HuH-7.5 (cell line): ENCODE measurements around the gene LRRC7.

Experiments
- DNase-seq: peaks from one replicate; pipeline ENCODE4 v3.0.0; 2011; ENCODE audit warnings: low spot score

LRRC7 gene

DNA sequence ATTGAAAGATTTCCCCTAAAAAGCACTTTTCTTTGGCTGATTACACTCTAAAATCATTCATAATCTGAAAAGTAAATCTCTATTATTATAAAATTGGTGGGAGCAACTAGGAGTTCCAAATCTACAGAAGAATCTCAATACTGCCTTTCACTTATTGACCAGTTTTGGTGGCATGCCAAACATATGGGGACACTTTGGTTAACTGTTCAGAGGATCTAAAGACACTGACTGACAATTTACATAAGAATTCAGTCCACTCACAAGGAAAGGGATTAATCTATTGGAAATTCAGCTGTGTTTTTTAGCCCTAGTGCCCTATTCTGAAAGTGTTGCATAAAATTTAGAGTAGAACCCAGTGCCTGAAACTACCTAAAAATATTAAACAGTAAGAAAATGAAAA lies 524.1 kb downstream of the LRRC7 start:
- DNase-seq, result no peak

DNA sequence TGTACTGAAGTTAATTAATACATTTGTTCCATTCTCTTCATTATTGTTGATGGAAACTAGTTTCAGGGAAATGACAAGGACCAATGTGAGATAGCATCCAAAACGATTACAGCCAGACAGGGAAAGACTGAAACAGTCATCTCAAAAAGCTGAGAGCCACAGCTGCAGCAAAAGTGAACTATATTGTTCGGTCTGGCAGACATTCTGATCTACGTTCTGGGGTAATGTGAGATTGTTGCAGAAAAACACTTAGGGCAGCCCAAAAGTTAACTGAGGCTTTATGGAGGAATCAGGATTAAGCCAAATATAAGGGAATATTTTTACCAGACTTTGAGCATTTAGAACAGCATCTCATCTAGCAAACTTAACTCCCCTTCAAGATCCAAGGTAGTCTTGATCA lies 524.8 kb downstream of the LRRC7 start:
- DNase-seq, result no peak

DNA sequence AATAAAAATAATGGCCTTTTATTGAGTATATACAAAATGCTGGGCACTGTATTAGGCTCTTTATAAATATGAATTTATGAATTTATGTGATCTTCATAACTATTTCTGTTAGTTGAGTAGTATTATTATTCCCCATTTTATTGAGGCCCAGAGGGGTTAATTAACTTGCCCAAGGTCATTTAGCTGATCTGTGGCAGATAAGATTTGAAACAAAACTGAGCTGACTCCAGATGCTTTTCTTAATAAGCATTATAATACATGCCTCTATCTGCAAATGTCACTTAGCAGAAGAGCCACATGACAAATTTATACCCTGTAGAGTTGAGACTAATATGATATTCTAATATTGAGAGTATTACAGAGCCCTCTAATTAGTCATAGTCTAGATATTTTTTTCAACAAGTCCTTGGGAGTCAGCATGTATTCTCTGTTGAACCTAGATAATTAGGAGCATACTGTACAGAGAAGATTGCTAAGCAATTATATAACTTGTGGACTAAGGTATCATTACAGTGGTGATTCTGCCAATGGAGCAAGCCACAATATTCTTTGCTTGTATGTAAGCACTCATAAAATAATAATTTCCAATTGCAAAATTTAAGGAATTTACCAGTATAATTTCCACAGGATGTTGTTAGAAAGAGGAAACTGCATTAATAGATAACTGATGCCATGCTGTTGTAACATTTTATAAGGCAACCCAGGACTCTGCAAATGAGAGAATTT lies 525.7 kb downstream of the LRRC7 start:
- DNase-seq, result no peak

DNA sequence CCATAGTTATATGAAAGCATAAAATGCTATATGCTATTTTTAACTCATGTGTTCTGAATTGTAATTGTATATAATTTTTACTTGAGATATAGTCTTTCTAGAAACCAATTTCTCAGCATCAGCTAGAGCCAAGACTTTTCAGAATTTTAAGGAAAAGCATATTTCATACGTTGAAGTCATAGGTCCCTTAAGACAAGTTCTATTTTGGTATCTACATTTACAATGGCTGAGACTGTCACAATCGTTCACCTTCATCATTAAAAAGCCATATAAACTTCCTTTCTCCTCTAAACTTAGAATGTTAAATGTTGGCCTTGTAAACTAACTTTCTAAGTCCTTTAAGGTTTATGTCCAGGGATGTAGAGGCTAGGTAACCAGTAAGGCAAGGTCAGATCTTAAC lies 533.5 kb downstream of the LRRC7 start:
- no peak for DNase-seq

DNA sequence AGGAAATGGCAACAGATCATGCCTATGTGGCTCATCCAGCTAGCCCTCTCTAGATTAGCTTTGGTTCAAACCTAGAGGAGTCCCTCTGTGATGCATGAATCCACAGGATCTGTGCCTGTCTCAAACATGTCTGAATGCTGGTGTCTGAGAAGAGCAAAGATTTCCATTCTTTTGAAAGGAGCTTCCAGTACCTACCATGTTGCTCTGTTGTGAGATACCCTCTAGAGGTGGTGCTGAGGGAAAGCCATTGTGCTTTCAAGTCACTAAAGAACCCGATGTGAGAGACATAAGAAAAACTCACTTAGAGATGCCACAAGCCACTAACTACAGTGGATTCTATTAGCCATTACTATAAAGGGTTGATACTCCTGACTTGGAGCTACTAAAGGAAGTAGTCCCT lies 534.1 kb downstream of the LRRC7 start:
- no peak for DNase-seq

DNA sequence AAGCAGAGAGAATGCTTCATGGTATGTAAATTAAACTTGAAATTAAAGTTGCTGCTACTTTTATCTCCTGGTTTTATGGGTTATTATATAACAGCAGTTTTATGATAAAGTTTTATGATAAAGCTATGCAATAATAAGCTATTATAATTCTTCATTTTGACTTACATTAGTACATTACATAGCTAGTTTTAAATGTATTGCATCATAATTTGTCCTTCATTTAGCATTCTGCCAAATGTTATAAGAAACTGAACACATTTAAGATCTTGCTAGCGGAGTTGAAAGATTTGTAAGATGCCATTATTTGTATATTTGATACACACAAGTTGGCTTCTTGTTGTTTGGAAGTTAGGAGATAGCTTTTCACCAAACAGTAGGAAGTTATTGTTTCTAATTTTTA lies 536.0 kb downstream of the LRRC7 start:
- DNase-seq, result no peak

DNA sequence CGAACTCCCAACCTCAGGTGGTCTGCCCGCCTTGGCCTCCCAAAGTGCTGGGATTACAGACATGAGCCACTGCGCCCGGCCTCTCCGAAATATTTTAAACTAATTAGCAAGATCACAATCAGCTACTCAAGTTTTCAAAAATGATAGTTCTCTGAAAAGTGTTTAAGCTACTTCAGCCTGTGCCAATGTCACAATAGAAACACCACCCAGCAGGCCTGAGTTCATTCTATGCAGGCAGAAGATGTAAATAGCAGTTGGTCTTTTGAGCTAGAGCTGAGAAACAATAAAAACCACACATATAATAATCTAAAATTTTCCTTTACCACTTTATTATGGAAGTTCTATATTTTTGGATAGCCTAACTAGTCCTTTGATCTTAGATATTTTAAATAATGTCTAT lies 541.5 kb downstream of the LRRC7 start:
- no peak for DNase-seq

DNA sequence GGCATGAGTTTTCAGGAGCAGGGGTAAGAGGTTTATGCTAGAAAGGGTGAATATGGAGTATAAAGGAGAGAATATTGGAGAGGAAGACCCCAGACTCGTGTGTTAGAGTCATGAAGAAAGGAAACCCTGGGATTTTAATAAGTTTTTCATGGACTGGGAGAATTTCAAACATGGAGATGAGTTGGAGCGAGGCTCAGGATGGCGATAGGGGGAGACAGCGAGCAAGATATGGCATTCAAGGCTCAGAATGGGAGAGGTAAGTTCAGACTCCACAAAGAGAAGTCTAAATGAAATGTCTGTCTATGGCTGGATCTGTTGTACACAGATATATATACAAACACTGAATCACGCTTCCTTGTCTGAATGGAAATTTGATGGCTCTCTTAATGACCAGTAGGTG lies 545.1 kb downstream of the LRRC7 start:
- no peak for DNase-seq

DNA sequence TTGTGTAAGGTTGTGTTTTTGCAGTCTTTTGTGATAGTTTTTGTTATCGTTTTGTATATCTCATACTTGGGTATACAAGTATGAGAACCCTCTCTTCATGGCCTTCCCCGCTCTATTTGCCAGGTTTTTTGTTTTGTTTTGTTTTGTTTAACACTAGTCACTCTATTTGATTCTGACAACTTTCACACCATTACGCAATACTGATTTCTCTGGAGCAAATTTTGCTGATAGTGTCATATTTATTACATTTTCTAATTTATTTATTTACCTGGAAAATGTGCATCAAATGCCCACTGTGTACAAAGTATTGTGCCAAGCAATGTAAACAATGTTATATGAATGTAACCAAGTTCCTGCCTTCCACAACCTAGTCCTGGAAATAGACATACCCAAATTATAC lies 547.6 kb downstream of the LRRC7 start:
- no peak for DNase-seq

DNA sequence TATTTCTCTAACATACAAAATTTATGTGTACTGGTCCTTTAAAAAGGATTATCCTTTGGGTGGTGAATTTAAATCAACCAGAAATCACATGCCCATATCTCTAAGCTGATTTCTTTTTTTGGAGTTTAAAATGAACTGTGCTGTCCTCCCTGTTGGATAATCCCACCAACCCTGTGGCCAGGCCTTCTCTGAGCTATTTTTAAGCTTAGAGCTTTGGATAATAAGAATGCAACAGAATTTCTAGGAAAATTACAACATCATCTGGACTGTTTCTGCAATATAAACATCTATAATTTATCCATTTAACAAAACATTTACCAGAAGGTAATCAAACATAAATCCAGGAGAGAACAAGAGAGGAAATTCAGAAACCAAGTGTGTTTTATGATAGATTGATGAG lies 549.3 kb downstream of the LRRC7 start:
- DNase-seq, result no peak

DNA sequence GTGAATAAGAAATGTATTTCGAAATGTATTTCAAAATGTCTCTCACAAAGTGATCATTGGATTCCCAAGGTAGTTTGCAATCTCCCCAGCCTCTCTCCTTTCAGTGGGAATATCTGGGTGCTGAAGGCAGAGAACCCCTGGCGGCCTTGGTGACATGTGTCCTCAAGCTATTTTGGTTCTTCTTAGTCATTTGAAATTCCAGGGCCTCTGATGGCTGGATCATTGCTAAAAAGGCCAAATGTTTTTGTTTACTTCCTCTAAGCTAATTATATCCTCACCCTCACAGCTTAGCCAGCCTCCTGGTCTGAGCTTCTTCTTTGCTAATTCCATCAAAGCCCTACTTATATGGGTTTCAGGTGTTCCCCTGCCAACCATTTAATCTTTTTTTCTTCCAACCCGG lies 566.4 kb downstream of the LRRC7 start:
- no peak for DNase-seq

DNA sequence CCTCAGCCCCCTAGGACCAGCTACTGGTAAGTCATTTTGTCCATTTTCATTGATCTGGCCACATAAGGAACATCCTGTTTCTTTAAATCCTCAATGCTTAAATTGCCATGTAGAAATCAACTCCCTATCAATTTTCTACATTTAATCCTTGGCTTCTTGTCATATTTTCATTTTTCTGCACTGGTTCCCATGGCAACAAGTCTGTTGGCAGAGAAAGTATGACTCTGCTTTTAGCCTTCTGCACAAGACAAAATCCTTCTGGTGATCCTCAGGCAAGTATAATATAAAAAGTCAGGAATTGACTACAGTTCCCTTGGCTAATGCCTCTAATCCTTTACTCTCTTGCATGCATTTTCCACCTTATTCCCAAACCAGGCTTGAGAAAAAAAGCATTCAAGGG lies 572.6 kb downstream of the LRRC7 start:
- no peak for DNase-seq

DNA sequence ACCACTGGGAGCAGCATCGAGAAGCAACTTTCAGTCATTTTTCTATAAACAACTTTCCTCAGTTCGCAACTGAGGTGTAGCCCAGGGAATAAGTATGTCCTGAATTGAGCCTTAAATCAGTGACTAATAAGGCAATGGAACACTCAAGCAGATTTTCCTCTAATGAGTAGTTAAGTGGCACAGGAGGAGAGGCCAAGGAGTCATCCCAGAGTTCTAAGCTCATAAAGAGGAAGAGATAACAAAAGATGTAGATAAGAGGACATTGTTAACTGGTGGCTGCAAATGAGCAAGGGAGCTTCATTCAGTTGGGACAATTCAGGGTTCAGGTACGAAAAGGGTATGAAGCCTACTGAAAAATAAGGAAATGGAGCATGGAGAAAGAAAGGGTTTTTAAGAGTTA lies 573.2 kb downstream of the LRRC7 start:
- no peak for DNase-seq

DNA sequence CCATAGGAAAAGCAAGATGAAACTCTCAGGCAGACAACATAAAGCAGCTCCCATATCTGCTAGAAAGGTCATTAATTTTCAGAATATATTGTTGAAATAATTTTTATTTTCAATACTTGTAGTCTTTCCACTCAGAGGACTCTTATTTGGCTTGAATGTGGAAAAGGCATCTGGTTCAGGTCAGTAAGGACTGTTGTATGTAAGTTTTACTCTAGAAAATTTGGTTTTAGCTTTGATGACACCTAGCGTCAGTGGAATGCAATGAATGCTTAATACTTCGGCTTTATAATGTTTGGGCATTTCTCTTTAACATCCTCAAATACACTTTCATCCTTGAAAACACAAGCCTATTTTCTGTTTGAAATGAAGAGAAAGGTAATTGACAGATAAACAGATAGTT lies 574.4 kb downstream of the LRRC7 start:
- DNase-seq, result no peak

DNA sequence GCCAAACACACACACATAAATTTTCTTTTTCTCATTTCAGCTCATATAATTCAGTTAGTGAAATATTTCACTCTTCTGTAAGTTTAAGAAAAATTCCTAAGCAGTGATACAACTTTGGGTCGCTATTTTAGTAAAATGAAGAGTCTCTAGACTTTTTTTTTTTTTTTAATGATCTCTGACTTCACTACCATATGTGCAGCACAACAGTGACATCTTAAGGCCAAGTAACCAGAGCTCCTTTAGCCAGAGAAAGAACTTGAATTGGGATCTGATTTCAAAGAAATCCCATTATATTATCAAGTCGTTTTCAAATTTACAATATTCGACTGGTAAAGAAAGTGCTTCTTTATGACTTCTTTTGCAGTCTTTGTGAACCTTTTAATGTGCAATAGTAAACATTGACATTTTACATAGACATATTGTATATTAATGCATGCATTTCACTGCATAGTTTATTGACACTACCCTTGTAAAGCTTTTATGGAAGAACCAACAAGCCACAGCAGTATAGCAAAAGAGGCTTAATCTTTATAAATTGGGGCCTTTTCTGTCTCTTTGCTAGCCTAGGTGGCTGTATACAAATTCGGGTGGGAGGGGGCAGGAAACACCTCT lies 575.4 kb downstream of the LRRC7 start:
- DNase-seq, result no peak

DNA sequence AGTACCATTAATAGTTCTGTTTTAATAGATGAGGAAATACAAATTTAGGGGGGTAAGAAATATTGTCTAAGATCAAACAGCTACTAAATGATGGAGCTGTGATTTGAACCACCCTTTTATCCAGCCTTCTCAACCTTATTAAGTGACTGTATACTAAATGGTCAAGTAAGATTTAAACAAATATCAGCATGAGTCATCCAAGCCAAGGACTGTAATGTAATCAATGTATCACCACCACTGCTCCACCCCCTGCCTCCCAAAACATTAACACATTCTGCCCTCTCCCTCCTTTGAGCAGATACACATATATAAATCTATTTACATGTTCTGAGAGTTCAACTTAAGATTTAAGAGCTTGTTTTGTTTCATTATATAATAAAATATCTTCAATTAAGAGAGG lies 578.8 kb downstream of the LRRC7 start:
- DNase-seq, result no peak

DNA sequence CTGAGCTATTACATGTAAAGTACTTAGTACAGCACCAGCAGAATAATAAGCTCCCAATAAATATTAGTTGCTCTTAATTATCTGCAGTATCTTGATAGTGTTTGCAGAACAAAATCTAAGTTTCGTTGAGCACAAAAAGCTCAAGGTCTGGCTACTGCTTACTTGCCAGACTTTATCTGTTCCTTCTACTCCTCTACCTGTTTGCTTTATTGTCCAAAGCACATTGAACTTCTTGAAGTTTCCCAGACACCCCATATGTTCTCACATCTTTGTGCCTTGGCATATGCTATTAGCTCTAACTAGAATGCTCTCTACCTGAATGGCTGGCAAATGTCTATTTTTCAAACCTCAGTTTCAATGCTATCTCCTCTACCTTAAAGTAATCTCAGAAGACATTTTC lies 582.7 kb downstream of the LRRC7 start:
- DNase-seq, result no peak

DNA sequence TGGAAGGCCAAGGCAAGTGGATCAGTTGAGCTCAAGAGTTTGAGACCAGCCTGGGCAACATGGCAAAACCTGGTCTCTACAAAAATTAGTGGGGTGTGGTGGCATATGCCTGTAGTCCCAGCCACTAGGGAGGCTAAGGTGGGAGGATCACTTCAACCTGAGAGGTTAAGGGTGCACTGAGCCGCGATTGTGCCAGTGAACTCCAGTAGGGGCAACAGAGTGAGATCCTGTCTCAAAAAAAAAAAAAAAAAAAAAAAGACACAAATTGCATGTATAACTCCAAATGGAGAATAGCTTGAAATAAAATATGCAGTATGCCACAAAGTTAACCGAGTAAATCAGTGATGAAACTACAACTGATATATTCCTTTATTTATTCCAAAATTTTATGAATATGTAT lies 586.0 kb downstream of the LRRC7 start:
- no peak for DNase-seq

DNA sequence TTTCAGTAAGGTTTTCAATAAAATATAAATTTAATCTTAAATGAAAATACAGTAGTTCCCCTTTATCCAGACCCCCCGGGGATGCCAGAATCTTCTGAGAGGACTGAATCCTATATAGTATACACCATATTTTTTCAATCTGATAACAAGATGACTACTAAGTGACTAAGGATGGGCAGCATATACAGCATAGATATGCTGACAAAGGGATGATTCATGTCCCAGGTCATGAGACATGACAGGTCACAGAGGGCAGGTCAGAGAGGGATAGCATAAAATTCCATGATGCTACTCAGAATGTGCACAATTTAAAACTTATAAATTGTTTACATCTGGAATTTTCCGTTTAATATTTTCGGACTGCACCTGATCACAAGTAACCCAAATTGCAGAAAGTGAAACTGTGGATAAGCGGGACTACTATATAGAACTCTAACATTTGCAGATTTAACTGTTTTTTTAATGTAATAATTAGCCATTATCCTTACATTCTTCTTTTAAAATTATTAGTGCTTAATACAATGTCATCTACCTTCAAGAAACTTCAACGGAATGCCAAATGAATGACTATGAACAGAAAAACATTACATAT lies 588.9 kb downstream of the LRRC7 start:
- no peak for DNase-seq

DNA sequence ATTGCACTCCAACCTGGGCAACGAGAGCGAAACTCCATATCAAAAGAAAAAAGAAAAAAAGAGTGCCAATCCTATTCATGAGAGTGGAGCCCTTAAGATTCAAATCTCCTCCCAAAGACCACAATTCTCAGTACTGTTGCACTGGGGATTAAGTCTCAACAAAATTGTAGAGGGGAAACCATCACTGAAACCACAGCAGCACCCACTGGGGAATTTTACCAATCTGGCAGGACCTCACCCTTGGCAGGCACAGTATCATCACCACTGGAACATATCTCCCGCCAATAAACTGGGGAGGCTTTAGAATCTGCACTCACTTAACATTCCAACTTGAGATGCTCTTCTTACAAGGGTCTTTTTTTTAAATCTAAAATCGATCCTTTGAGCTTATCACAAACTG lies 596.6 kb downstream of the LRRC7 start:
- no peak for DNase-seq

DNA sequence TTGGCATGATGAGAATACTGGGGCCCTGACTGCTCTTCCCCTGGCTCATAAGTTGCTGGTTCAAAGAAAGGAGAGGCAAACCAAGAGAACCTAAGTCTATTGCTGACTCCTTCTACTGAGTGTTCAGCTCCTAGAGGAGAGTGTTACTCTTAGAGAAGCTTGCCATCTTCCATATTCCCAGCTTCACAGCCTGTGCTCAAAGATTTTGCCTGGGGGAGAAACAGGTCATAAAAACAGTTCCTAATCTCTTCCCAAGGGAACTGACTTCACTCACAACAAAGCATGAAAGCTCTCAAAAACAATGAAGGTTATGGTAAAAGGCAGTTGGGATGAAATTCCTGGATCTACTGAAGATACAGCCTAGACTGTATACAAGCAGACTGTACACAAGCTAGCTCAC lies 600.6 kb downstream of the LRRC7 start:
- DNase-seq, result no peak

DNA sequence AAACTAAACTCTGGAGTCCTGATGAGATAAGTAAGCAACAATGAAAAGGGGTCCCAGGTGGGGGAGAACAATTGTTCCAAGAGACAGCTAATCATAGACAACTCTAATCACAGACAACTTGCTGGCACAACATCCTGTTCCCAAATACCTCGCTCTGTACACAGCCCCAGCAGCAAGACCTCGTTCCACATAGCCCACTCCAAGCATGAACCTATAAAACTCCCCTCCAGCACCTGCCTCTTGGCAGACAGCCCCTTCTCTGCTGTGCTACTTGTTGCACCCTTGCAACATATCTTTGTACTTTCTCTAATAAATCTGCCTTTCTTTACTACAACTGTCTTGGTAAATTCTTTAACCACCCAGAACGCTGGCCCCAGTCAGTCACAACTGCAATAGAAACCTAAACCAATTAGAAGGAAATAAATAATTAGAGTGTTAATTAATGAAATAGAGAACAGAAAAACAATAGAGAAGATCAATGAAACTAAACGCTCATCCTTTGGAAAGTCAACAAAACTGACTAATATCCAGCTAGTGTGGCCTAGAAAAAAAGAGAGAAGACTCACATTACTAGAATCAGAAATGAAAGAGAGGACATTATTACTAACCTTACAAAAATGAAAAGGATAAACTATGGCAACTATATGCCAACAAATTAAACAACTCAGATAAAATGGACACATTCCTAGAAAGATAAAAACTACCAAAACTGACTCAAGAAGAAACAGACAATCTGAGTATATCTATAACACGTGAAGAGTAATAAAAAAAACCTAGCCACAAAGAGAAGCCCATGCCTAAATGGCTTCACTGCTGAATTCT lies 601.5 kb downstream of the LRRC7 start:
- DNase-seq, result no peak

DNA sequence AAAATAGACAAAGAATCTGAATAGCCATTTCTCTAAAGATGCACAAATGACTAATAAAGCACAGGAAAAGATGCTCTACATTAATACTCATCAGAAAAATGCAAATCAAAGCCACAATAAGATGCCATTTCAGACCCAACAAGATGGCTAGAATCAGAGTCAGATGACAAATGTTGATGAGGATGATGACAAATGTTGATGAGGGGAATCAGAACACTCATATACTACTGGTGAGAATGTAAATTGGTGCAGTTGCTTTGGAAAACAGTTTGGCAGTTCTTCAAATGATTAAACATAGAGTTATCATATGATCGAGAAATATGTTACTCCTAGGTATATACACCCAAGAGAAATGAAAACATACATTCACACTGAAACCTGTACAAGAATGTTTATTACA lies 603.8 kb downstream of the LRRC7 start:
- DNase-seq, result no peak
